ENCODE measurements around the gene HELT. TPM values are rescaled to one million over a fixed set of nuclear protein-coding genes. Genes with fewer than 3 reads are reported as not detected.
"Not testable (repeated sequence)": the region's sequence is repeated elsewhere in the genome, so short reads cannot be mapped to it uniquely, and the experiment has no call there.

The HELT gene
- total and polyA plus RNA-seq, 2 donors (not counting 1 experiment from before 2014, with no cell fraction given) = not detected

- H3K9me3 ChIP-seq (ENCODE audit: control insufficient read depth, insufficient read depth, low read depth, low read length); H3K9ac ChIP-seq (ENCODE audit: insufficient read depth, low read length); H3K4me1 ChIP-seq (ENCODE audit: control insufficient read depth, extremely low read depth, insufficient read depth, low read length); H3K27me3 ChIP-seq (ENCODE audit: control insufficient read depth, insufficient read depth, low read length); H3K4me2 ChIP-seq (ENCODE audit: extremely low read depth, insufficient read depth, low read length); DNase-seq (ENCODE audit: low read depth in 2 of 2); H3K4me3 ChIP-seq (replicated peaks in 1 of 4; ENCODE audit: control extremely low read depth in 1 of 4, insufficient read depth in 1 of 4, low read depth in 3 of 4, low read length in 4 of 4); H3K79me2 ChIP-seq (ENCODE audit: control insufficient read depth, insufficient read depth, low read length); H4K20me1 ChIP-seq (ENCODE audit: control insufficient read depth, extremely low read depth, insufficient read depth, low read length); H3K36me3 ChIP-seq (ENCODE audit: control insufficient read depth, insufficient read depth, low read length); H3K27ac ChIP-seq (ENCODE audit: insufficient read depth, low read length); H2AFZ ChIP-seq (ENCODE audit: low read length): not testable (repeated sequence)
Measured at GRCh38 chr4:184990131-184990530, 28.2 kb upstream of the HELT start.

GRCh38 chr4:184991860-184992259 lies 26.4 kb upstream of the HELT start:
- Histone ChIP-seq H3K4me3 (replicated peaks in 1 of 4; ENCODE audit: control extremely low read depth in 1 of 4, insufficient read depth in 1 of 4, low read depth in 3 of 4, low read length in 4 of 4) (no peak overlapping the region), H3K9ac (ENCODE audit: insufficient read depth, low read length) (no peak overlapping the region), H3K4me1 (ENCODE audit: control insufficient read depth, extremely low read depth, insufficient read depth, low read length) (no peaks in the 10 kb centered on the region), H3K27me3 (ENCODE audit: control insufficient read depth, insufficient read depth, low read length) (no peaks in the 10 kb centered on the region), H3K36me3 (ENCODE audit: control insufficient read depth, insufficient read depth, low read length) (no peaks in the 10 kb centered on the region), H3K4me2 (ENCODE audit: extremely low read depth, insufficient read depth, low read length) (no peak overlapping the region), H3K9me3 (ENCODE audit: control insufficient read depth, insufficient read depth, low read depth, low read length) (no peaks in the 10 kb centered on the region), H3K79me2 (ENCODE audit: control insufficient read depth, insufficient read depth, low read length) (no peaks in the 10 kb centered on the region), H4K20me1 (ENCODE audit: control insufficient read depth, extremely low read depth, insufficient read depth, low read length) (no peaks in the 10 kb centered on the region), H2AFZ (ENCODE audit: low read length) (no peak overlapping the region), H3K27ac (ENCODE audit: insufficient read depth, low read length) (no peak overlapping the region)
- DNase-seq (ENCODE audit: low read depth in 2 of 2) = no peak
- TF ChIP-seq CTCF (conservative IDR thresholded peaks at IDR 0.05 in 1 of 2, IDR thresholded peaks at IDR 0.05 in 1 of 2; ENCODE audit: low read depth in 1 of 2, low read length in 2 of 2) (no peak), EZH2 (IDR thresholded peaks at IDR 0.05; ENCODE audit: low read length, missing control alignments) (no peak)

GRCh38 chr4:184992422-184992821 lies 25.9 kb upstream of the HELT start:
- H3K27ac ChIP-seq (ENCODE audit: insufficient read depth, low read length) = no peak overlapping the region
- no peaks in the 10 kb centered on the region for H4K20me1 ChIP-seq (ENCODE audit: control insufficient read depth, extremely low read depth, insufficient read depth, low read length)
- no peaks in the 10 kb centered on the region for H3K27me3 ChIP-seq (ENCODE audit: control insufficient read depth, insufficient read depth, low read length)
- H3K79me2 ChIP-seq (ENCODE audit: control insufficient read depth, insufficient read depth, low read length) = no peaks in the 10 kb centered on the region
- DNase-seq (ENCODE audit: low read depth in 2 of 2) = no peak
- no peak overlapping the region for H3K9ac ChIP-seq (ENCODE audit: insufficient read depth, low read length)
- H3K9me3 ChIP-seq (ENCODE audit: control insufficient read depth, insufficient read depth, low read depth, low read length) = no peaks in the 10 kb centered on the region
- H3K4me1 ChIP-seq (ENCODE audit: control insufficient read depth, extremely low read depth, insufficient read depth, low read length) = no peaks in the 10 kb centered on the region
- H2AFZ ChIP-seq (ENCODE audit: low read length) = no peak overlapping the region
- H3K4me3 ChIP-seq (replicated peaks in 1 of 4; ENCODE audit: control extremely low read depth in 1 of 4, insufficient read depth in 1 of 4, low read depth in 3 of 4, low read length in 4 of 4) = no peak overlapping the region
- TF ChIP-seq EZH2 (IDR thresholded peaks at IDR 0.05; ENCODE audit: low read length, missing control alignments) (no peak), CTCF (conservative IDR thresholded peaks at IDR 0.05 in 1 of 2, IDR thresholded peaks at IDR 0.05 in 1 of 2; ENCODE audit: low read depth in 1 of 2, low read length in 2 of 2) (no peak)
- H3K4me2 ChIP-seq (ENCODE audit: extremely low read depth, insufficient read depth, low read length) = no peak overlapping the region
- H3K36me3 ChIP-seq (ENCODE audit: control insufficient read depth, insufficient read depth, low read length) = no peaks in the 10 kb centered on the region
